Body of pancreas (tissue), 4 donors: ENCODE results near the gene ECD.

Experiments used
- CTCF ChIP-seq, 7 experiments: fragments of 450-650 bp in 4 of 7; fragments of 200-600 bp in 3 of 7; sonication (generic) in 3 of 7; IDR thresholded peaks; one replicate each; pipeline ENCODE4 v1.5.1; 2016 to 2019; ENCODE audit warnings: antibody characterized with exemption in 7 of 7
- POLR2A ChIP-seq, 3 donors: fragments of 450-650 bp; IDR thresholded peaks; one replicate each; pipeline ENCODE4 v1.6.1; 2016; ENCODE audit warnings: antibody characterized with exemption in 3 of 3, mild to moderate bottlenecking in 2 of 3

- TF ChIP-seq CTCF (IDR thresholded peaks at IDR 0.05) (no peak), POLR2A (IDR thresholded peaks at IDR 0.05) (no peak)
Measured at GRCh38 chr10:73131301-73131700, 36.5 kb downstream of the ECD start.
